HFFc6 (cell line): Measurements from ENCODE around the gene CPNE4. TPM values are rescaled to one million over a fixed set of nuclear protein-coding genes. Genes with fewer than 3 reads are reported as not detected.

Experiments used
- DNase-seq: peaks from one replicate; pipeline ENCODE4 v3.0.0-alpha.2; 2018
- H3K27ac Mint-ChIP-seq: 2 replicates; pipeline ENCODE4 v1.8.0; 2020; ENCODE audit warnings: mild to moderate bottlenecking, mixed read lengths
- H3K27me3 Mint-ChIP-seq: 2 replicates; pipeline ENCODE4 v1.8.0; 2021; ENCODE audit warnings: mild to moderate bottlenecking, moderate library complexity, mixed read lengths; ENCODE audit not compliant: insufficient read depth
- H3K36me3 Mint-ChIP-seq: 2 replicates; pipeline ENCODE4 v1.8.0; 2021; ENCODE audit warnings: low read depth, mixed read lengths
- H3K4me1 Mint-ChIP-seq: 2 replicates; pipeline ENCODE4 v1.8.0; 2020; ENCODE audit warnings: low read depth, mixed read lengths
- H3K4me3 Mint-ChIP-seq: 2 replicates; pipeline ENCODE4 v1.8.0; 2020; ENCODE audit warnings: mild to moderate bottlenecking, moderate library complexity, mixed read lengths
- H3K9me3 Mint-ChIP-seq: 2 replicates; pipeline ENCODE4 v1.8.0; 2020; ENCODE audit warnings: mild to moderate bottlenecking, mixed read lengths
- CTCF ChIP-seq: fragments of 200-600 bp; sonication (generic); IDR thresholded peaks from 2 replicates; pipeline ENCODE4 v1.5.0; 2021; ENCODE audit warnings: antibody characterized with exemption, mild to moderate bottlenecking
- total RNA-seq, 6 experiments: library from RNA; stranded (reverse); fragmentation: NEBNext Ultra II Directional; extraction: Animal tissue kit (Norgen Biotek cat#: 25700); gene quantifications; 2 replicates in 1 of 6; 3 replicates in 5 of 6; pipeline ENCODE4 v1.2.3, GENCODE V29; 2021

CPNE4 gene
- total RNA-seq, 6 experiments from 2014 or later: not detected

GRCh38 chr3:131725414-131725813, 309.4 kb downstream of the CPNE4 start:
- no peak for DNase-seq
- H3K27me3 Mint-ChIP-seq: no peaks in the 10 kb centered on the region; the same call in 1 of the 2 replicates
- peaks cover 17% of the 10 kb centered on the region for H3K4me1 Mint-ChIP-seq
- no peak overlapping the region for H3K4me3 Mint-ChIP-seq
- H3K36me3 Mint-ChIP-seq: no peaks in the 10 kb centered on the region
- no peak overlapping the region for H3K27ac Mint-ChIP-seq
- H3K9me3 Mint-ChIP-seq: no peaks in the 10 kb centered on the region; the same call in 1 of the 2 replicates
- TF ChIP-seq CTCF: no peak

GRCh38 chr3:131723343-131723742, 311.5 kb downstream of the CPNE4 start:
- Mint-ChIP-seq H3K36me3 (no peaks in the 10 kb centered on the region), H3K4me3 (no peak overlapping the region), H3K9me3 (no peaks in the 10 kb centered on the region), H3K27me3 (no peaks in the 10 kb centered on the region; the same call in 1 of the 2 replicates), H3K27ac (no peak overlapping the region), H3K4me1 (peaks cover 2% of the 10 kb centered on the region; the same call in 1 of the 2 replicates)
- DNase-seq: no peak
- TF ChIP-seq CTCF: no peak

- TF ChIP-seq CTCF: no peak
Measured at GRCh38 chr3:131717493-131717892, 317.3 kb downstream of the CPNE4 start.

GRCh38 chr3:131716943-131717342, 317.9 kb downstream of the CPNE4 start:
- no peaks in the 10 kb centered on the region for H3K36me3 Mint-ChIP-seq
- no peaks in the 10 kb centered on the region; the same call in none of the 2 replicates for H3K27me3 Mint-ChIP-seq
- DNase-seq: no peak
- H3K27ac Mint-ChIP-seq: no peak overlapping the region
- TF ChIP-seq CTCF: no peak
- H3K4me3 Mint-ChIP-seq: no peak overlapping the region
- no peaks in the 10 kb centered on the region for H3K9me3 Mint-ChIP-seq
- H3K4me1 Mint-ChIP-seq: peaks cover 16% of the 10 kb centered on the region

More at GRCh38 chr3:131717493-131717892, 317.3 kb downstream of the CPNE4 start:
- DNase-seq: no peak
- Mint-ChIP-seq H3K4me3 (no peak overlapping the region), H3K4me1 (peaks cover 14% of the 10 kb centered on the region), H3K36me3 (no peaks in the 10 kb centered on the region), H3K9me3 (no peaks in the 10 kb centered on the region), H3K27me3 (no peaks in the 10 kb centered on the region; the same call in none of the 2 replicates), H3K27ac (no peak overlapping the region)

- no peak for DNase-seq
- Mint-ChIP-seq H3K4me1 (peaks cover 16% of the 10 kb centered on the region), H3K36me3 (no peaks in the 10 kb centered on the region), H3K27ac (no peak overlapping the region), H3K27me3 (no peaks in the 10 kb centered on the region; the same call in none of the 2 replicates), H3K9me3 (no peaks in the 10 kb centered on the region), H3K4me3 (no peak overlapping the region)
- no peak for TF ChIP-seq CTCF
Measured at GRCh38 chr3:131716007-131716406, 318.8 kb downstream of the CPNE4 start.
